Inflammatory macrophage treated with lipopolysaccharide for 1 hour (primary cell): Measurements from ENCODE around the gene DENND5A.

Experiments
- DNase-seq, 2 donors: peaks; one replicate each; pipeline ENCODE4 v3.0.0-alpha.2; 2020 to 2022

The DENND5A gene

DNA sequence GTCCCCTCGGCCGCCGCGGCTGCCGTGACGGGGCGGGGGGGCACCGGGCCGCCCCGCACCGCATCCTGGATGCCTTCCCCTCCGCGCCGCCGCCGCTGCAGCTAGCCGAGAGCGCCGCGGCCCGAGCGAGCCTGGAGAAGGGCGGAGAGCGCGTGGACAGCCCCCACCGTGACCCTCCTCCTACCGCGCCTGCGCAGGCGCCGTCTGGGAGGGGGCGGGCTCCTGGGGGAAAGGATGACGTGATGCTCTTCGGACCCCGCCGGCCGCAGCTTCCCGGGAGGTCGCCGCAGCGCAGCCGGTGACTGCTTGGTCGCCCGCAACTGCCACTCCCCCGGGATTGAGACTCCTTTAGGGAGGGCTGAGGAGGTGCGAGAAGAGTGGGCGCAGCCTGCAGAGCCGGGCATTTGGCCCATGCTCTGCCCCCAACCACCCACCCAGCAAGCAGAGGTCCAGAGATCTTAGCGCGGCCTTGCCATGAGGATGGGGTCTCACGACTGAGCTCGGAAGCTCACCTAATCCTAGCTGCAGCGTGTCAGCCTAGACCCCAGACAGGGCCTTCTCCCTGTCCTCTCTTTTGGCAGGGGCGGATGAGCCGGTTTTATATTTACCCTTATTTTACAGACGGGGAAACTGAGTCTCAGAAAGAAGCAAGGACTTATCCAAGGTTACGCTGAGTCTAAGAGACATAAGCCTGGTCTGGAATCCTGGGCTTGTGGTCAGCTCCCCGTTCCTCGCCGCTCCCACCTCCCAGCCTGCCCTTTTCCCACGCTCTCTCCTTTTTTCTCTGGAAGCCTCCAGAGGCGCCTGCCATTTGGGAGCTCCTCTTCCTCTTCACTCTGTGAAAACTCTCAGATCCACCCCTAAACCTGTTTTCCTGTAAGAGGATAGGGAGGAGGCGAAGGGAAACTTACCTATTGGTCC is at the start of gene DENND5A:
Gene DENND5A (minus strand): TSS at position 140 of the 921 bp plus-strand sequence. CDS start 281 bp downstream, outside the sequence.
- peak; percentile 85 to 91 for DNase-seq

DNA sequence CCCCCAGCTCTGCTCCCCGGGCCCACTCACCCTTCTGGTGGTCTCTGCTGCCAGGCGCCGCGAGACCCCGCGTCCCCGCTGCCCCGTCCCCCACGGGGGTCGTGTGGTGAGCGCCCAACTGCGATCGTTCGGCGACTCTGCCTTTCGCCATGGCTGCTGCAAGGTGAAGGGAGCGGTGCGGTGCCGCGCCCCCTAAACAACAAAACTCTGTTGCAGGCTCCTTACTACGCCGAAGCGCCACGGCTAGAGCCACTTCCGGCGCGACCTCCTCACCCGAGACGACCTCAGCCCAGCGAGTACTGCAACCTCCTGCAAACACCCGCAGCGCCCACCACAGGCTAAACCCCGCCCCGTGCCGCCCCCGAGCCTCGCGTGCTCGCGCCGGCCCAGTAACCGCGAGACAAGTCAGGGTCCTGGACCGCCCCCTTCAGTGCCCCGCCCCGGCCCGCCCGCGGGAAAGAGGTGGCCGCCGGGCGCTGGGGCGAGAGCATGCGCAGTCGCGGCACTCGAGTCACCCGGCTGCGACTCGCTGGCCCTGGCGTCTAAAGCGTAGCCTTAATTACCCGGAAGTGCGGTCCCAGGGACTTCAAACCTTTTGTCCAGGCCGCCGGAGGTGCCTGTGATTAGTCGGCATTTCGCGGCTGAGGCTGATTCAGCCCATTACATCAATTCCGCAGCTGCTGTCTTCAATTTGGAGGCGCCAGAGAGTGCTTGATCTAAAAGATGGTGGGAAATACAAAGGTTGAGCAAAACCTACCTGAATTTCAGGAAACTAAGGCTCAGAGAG is 49.3 kb upstream of the DENND5A start, which contains the start of gene TMEM41B:
Gene TMEM41B (minus strand): TSS at position 303 of the 787 bp plus-strand sequence. CDS start 152 bp downstream, at position 151.
- DNase-seq = peak; percentile 96 to 98

DNA sequence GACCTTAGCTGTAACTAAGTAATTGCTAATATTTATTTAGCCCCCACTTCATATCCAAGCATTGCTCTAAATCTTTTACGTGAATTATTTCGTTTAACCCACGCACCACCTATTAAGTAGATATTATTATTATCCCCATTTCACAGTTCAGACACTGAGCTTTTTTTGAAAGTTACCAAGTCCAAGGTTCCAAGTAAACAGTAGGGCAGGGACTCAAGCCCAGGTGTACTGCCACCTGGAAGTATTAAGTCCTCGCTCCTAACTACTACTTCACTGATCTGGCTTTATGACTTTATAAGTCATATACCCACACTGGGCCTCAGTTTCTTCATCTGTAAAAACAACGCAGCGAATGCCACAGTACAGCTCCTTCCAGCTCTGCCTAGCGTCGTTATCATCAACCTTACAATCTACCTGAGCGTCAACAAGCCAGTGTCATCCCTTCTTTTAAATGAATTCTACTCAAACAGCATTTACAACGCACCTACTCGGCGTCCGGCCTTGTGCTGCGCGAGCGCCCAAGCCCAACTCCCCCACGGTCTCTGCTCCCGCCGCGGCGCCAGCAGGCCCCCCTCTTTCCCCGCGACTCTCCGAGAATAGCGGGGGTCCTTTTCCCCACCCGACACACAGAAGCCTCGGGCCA is 48.6 kb upstream of the DENND5A start:
- DNase-seq = no peak

DNA sequence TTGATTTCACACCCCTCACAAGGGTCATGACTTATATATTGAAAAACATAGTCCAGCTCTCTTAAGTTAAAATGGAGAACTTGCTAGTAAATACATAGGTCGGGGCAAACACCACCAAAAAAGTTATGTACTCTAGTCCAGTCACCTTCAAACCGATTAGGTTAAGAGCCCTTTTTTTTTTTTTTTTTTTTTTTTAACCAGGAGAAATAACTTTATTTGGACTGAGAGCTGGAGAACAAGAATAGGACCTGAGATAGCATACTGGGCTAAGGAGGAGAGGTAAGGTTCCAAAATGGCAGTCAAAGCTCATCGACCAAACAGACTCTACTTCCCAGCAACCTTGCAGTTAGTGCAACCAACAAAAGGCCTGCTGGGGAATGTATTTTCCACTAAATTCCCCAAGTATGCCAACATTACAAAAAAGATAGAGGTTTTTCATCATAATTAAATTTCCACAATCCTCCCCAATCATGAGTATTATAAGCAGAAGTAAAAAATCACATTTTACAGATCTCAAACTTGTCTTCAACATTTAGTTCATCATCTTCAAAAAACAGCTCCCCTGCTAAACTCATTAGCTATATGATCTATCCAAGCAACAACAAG is 45.4 kb upstream of the DENND5A start:
- peak; percentile 50 to 51 for DNase-seq

DNA sequence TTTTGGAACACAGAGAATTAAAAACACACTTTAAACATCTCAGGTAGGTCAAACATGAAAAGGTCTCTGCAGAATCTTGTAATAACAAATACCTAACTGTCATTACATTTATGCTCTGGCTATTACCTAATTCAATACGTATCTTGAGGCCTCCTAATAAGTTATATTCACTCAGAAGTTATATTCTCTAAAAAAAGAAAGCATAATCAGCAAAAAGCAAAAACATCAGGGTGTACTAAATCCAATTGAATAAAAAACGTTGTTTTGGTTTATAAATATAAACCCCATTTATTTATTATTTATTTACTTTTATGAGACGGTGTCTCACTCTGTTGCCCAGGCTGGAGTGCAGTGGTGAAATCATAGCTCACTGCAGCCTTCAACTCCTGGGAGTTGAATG is 39.0 kb upstream of the DENND5A start:
- no peak for DNase-seq

DNA sequence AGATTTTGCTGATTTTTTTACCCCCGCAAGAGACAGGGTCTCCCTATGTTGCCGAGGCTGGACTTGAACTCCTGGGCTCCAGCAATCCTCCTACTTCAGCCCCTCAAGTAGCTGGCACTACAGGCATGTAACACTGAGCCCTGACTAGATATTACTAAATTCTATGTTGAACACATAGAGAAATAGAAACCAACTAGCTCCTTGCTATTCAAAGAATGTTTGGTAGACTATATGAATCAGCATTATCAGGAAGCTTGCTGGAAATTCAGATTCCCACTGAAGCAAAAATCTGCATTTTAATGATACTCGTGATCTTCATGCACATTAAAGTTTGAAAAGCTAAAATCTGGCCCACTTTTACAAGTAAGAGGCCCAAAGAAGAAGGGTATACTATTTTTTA is 37.3 kb upstream of the DENND5A start:
- DNase-seq = no peak

DNA sequence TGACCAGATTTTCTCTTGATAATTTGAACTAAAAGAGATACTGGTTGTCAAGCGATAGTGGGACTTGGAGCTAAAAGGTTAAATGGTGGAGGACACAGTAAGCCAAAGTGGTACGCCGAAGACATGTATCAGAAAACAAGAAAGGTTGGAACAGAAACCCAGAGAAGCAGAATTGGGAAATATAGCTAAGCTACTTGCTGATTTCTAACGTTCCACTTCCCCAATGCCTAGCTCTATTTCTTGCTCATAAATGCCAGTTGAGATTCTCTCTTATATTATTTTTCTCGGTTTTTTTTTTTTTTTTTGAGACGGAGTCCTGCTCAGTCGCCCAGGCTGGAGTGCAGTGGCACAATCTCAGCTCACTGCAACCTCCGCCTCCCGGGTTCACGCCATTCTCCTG is 36.6 kb upstream of the DENND5A start:
- DNase-seq = peak; percentile 46 to 50

DNA sequence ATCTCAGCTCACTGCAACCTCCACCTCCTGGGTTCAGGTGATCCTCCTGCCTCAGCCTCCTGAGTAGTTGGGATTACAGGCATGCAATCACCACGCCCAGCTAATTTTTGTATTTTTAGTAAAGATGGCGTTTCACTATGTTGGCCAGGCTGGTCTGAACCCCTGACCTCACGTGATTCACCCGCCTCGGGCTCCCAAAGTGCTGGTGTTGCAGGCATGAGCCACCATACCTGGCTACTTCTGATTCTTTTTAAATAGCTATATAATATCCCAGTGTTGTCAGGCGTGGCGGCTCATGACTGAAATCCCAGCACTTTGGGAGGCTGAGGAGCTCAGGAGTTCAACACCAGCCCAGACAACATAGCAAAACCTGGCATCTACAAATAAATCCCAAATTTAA is 28.5 kb upstream of the DENND5A start:
- DNase-seq = no peak

DNA sequence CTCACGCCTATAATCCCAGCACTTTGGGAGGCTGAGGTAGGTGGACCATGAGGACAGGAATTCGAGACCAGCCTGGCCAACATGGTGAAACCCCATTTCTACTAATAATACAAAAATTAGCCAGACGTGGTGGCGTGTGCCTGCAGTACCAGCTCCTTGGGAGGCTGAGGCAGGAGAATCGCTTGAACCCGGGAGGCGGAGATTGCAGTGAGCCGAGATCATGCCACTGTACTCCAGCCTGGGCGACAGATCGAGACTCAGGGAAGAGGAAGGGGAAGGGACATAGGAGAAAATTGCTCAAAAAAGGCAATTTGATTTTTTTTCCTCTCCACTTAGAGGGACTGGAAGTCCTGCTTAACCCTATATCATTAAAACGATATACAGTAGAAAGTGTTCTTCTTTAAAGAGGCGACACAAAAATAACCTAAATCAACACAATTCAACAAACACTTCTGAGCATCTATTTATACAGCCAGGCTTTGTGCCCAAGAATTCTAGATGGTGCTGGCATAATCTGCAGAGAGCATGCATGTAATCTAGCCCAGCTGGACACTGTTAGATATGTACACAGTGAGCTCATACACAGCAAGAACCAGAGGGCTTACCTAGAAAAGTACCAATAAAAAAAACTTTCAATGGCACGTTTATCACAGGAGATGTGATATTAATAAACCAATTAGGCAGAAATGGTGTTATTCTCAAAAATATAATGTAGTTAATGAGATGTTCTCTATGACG is 20.9 kb upstream of the DENND5A start:
- DNase-seq = no peak

DNA sequence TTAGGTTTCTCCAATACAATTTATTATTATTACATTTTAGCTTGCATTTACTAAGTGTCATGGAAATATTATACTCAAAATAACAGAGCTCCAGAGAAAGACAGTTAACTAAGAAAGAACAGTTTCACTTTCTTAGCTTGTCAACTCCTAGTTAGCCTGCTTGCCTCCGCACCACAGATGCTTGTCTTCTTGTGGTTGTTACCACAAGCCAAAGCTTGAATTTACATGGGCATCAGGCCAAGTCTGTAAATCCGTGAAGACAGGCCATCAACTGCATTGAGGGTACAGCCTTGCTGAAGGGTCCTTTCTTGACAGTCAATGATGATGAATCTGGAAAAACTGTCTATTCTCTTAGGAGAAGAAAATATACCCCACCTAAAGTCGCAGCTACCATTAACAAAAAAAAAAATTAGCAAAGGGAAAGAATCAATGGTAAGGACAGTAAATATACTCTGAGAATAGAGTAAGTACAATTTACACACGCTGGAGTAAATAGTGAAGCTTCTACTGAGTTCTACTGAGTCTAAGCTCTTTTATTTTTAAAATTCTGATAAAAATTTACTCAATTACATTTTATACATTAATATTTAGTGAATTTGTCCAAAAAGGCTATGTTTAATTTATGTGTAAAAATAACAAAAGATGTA is 15.6 kb upstream of the DENND5A start:
- no peak for DNase-seq

DNA sequence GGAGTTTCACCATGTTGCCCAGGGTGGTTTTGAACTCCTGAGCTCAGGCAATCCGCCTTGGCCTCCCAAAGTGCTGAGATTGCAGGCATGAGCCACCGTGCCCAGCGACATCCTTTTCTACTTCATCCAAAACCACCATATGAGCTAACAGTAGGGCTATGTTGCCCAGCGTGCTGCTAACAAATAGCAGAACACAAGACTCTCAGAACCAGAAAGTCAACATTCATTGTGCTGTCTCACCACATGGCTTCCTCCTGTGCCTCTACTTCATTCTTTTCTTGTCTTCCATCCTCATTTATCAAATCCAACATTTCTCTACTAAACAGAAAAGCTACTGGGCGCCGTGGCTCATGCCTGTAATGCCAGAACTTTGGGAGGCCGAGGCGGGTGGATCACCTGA is 12.0 kb upstream of the DENND5A start:
- no peak for DNase-seq

DNA sequence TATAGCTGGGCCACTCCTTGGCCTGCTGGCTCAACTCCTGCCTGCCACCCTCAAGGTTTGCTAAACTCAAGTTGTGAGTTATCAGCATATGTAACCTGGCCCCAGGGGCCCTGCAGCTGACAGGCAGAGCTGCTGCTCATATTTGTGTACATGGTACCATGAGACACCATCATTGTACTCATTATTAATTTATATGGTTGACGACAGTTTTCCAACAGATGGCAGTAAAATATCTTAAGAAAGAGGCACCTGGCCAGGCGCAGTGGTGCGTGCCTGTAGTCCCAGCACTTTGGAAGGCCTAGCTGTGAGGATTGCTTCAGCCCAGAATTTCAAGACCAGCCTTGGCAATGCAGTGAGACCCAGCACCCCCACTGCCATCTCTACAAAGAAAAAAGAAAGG is 11.4 kb upstream of the DENND5A start:
- DNase-seq = no peak

DNA sequence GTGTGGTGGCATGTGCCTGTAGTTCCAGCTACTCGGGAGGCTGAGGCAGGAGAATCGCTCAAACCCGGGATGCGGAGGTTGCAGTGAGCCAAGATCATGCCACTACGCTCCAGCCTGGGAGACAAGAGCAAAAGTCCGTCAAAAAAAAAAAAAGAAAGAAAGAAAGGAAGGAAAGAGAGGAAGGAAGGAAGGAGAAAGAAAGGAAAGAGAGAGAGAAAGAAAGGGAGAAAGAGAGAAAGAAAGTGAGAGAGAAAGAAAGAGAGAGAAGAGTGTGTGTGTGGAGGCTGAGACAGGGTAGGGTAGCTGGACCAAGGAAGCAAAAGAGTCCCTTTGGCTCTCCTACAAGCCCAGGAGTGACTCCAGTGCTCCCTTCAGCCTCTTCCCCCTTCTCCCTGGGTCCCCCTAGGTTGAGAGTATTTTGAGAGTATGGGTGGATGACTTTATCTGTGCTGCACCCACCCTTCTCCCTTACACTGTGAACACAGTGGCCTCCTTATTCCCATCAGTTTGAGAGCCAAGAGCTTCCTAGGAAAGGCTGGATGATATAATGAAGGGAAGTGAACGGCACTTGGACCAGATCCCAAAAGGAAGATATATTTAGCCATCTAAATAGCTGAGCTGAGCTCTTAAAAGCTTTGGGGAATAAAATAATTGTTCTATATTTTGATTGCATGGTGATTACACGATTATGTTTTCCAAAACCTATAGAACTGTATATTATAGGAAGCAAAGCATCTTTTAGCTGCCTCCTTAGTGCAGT is 9.5 kb upstream of the DENND5A start:
- no peak for DNase-seq

DNA sequence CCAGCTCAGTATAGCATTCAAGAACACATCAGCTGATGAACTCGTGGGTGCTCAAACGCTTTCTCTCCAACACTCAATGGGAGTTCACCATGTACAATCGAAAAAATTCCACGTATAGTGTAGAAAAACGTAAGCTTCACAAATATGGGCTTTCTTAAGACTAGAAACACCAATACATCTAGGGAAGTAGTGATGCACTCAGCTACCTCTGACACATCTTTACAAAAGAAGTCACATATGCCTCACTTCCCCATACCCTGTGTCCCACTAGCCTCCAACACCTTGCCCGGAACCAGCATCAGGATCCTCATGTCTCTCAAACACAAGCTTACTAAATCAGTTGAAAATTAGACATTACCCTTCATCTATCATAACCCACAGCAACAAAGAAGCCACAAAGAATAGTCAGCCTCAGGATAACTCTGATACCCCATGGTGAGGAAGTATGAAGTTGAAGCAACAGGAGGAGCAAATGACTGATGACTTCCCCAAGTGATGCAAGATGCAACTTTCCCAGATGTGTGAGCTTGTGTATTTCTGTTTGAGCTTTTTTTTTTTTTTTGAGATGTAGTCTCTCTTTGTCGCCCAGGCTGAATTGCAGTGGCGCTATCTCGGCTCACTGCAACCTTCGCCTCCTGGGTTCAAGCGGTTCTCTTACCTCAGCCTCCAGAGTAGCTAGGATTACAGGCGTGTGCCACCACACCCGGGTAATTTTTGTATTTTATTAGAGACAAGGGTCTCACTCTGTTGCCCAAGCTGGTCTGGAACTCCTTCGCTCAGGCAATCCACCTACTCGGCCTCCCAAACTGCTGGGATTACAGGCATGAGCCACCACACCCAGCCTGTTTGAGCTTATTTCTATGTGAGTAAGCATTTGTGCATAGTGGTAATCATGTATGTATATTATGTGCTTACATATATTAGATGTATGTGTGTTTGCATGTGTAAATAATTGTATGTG is 8.5 kb upstream of the DENND5A start:
- DNase-seq = peak; percentile 95 to 97

DNA sequence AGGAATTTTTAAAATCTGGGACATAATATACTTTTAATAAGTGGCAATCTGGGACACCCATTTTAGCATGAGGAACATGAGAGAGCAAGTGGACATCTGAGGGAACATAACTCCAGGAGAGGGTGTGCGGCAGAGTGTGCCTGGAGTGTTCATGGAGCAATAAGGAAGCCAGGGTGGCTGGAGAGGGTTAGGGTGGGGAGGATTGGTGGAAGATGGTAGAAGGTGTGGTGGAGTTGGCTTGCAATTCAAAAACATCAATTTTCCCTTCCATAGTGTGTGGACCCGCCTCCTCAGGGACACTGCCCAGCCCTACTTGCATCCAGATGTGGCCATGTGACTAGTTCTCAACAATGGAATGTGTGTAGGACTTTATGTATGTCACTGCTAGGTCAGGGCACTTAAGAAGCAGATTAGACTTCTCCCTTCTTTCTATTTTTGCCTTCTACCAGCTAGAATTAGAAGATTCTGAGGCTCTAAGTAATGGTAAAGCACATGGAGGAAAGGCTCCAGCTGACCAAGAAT is 4.4 kb upstream of the DENND5A start:
- DNase-seq = peak in 1 of 2 donors; percentile 59

DNA sequence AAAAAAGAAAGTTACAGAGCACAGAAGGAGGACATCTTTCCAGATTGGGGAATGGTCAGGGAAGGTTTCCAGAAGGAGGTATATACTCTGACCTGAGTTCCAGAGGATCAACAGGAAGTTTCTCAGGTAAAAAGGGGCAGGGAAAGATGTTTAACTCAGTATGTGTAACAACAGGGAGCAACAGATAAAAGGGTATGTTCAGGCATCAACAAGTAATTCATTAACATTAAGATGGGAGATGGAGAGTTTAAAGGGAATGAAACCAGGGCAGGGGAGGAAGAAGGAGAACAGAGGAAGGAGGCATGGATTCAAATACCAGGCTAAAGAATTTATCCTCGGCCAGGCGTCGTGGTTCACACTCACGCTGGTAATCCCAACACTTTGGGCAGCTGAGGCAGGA is 2.5 kb upstream of the DENND5A start:
- DNase-seq = no peak

DNA sequence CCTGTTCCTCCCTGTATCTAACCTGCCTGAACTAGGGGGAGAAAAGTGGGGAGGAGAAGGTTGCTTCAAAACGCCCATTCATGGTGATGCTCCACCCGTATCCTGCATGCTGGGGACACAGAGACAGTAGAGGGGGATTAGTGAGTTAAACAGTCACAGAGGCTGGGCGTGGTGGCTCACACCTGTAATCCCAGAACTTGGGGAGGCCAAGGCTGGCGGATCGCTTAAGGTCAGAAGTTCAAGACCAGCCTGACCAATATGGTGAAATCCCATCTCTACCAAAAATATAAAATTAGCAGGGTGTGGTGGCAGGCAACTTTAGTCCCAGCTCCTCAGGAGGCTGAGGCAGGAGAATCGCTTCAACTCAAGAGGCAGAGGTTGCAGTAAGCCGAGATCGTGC is 1.8 kb upstream of the DENND5A start:
- DNase-seq = no peak

DNA sequence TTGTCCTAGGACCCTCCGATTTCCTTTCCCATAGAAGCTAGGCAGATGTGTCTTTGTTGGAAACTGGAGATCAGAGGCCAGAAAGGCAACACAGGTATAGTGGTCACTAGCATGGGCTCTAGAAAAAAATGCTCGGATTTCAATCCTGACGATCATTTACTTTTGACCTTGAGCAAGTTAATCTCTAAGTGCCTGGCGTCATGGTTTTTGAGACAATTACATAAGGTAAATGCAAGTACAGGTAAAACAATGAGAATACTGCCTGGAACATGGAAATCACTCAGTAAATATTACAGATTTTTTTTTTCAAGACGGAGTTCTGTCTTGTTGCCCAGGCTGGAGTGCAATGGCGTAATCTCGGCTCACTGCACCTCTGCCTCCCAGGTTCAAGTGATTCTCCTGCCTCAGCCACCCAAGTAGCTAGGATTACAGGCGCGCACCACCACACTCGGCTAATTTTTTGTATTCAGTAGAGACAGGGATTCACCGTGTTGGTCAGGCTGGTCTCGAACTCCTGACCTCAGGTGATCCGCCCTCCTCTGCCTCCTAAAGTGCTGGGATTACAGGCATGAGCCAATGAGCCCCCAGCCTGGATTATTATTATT is 1.1 kb upstream of the DENND5A start:
- no peak for DNase-seq
